ENCODE measurements around the gene FER.

- no peak for TF ChIP-seq NKX3-1 (CRISPR knock-in tag; IDR thresholded peaks at IDR 0.05)
- TF ChIP-seq YY1 (IDR thresholded peaks at IDR 0.05; ENCODE audit: insufficient read depth, insufficient replicate concordance, low read depth, low read length) = no peak
- no peak for TF ChIP-seq ZSCAN20 (CRISPR knock-in tag; IDR thresholded peaks at IDR 0.05; ENCODE audit: borderline replicate concordance)
- no peak for TF ChIP-seq JARID2 (CRISPR knock-in tag; IDR thresholded peaks at IDR 0.05; ENCODE audit: insufficient replicate concordance)
These were observed 40.6 kb upstream of the FER start for GRCh38 chr5:108707141-108707540.

Measured in HepG2 (cell line).